HG02885 (cell line): Measurements from ENCODE around the gene GNAL.

Source experiments
- ATAC-seq: cut with Tn5 transposase; IDR thresholded peaks from one replicate; pipeline ENCODE4 v1.9.1; 2021; ENCODE audit warnings: mild to moderate bottlenecking; ENCODE audit not compliant: unreplicated experiment, poor library complexity

Gene GNAL

GRCh38 chr18:11757084-11757590 is 68.1 kb downstream of the GNAL start:
- no peak for ATAC-seq

DNA sequence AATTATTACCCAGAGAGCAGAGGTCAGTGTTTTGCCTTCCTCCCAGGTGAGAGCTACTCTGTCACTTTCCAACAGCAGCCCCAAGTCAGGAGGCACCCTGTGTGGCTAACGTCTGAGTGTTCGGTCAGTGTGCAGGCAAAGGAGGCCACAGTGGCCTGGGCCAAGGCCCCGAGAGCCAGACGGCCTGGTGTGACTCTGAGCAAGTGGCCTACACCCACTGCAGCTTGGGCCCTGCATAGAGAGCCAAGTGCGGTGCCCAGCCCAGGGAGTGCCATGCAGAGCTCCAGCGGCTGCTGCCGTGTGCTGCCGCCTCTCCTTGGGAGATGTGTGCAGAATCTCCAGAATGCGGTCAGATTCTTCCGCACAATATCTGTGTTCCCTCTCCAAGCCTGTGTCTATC is 70.4 kb downstream of the GNAL start:
- ATAC-seq = no peak

DNA sequence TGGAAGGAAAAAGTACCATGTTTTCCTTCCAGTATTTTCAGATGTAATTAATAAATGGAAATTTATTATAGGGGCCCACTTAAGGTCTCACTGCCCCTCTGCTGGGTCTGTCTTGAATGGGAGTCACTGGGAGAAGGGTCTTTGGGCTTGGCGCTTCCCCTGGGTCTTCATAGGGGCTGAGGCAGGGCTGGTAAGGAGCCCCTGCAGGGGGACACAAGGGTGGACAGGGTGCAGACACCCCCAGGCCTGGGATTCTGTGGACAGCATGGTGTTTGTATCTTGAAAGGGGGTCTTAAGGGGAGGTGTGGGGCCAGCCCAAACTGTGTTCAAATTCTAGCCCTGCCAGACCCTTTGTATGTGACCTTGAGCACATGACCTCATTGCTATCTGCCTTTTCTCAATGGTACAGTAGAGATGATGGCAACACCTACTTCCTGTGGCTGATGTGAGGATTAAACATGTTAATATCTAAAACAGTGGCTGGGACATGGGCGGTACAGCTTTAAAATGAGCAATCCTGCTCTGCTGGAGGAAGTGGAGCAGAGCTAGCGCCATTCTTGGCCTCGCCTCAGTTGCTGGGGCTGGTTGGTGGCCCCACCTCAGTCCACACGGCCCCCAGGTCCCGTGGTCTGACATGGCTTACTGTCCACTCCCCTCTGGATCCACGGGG is 71.6 kb downstream of the GNAL start:
- no peak for ATAC-seq

DNA sequence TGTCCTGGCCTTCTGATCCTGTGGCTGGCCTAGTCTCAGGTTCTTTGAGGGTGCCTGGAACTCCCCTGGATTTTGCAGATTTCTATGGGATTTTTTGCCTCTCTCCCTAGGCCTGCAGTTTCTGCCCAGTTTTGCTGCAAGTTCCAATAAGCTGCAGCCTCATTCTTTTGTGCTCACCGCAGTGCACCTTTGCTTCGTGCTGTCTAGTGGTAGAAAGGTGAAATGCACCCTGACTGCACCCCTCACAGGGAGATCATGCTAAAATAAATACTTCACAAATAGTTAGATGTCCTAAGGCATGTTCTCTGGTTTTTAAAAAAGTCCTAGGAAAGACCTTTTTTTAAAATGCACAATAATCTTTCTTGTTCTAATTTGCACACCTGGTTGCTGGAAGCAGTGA is 72.5 kb downstream of the GNAL start:
- ATAC-seq = no peak

GRCh38 chr18:11762429-11762828 is 73.4 kb downstream of the GNAL start:
- ATAC-seq = no peak

GRCh38 chr18:11767329-11767728 is 78.3 kb downstream of the GNAL start:
- no peak for ATAC-seq

GRCh38 chr18:11767935-11768334 is 78.9 kb downstream of the GNAL start:
- no peak for ATAC-seq

- no peak for ATAC-seq
Measured at GRCh38 chr18:11775436-11776174, 86.5 kb downstream of the GNAL start.

GRCh38 chr18:11780042-11780441 is 91.0 kb downstream of the GNAL start:
- no peak for ATAC-seq

DNA sequence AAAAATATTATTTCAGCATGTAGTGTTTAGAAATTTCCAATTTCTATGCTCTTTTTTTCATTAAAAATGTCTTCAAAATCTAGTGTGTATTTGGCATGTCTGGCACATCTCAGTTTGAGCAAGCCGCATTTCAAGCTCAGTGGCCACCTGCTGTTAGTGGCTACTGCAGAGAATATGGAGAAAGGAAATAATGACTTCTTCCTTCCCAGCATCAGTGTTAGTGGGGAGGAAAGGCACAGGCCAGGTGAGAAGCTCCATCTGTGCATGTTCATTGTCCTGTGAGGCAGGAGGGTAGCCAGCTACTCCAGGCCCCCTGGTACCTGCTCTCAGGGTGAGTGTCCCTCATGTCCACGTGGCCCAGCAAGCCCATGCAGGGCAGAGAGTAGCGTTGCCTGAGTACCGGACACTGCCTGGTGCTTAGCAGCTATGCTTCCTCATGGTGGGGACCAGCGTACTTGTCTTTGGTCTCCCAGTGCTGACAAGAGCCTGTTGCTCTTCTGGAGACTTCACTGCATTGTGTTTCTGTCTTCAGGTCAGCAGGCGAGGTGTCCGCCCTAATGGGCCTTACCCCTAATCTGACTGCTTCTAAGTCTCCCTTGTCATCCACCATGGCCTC is 94.8 kb downstream of the GNAL start:
- ATAC-seq = no peak

DNA sequence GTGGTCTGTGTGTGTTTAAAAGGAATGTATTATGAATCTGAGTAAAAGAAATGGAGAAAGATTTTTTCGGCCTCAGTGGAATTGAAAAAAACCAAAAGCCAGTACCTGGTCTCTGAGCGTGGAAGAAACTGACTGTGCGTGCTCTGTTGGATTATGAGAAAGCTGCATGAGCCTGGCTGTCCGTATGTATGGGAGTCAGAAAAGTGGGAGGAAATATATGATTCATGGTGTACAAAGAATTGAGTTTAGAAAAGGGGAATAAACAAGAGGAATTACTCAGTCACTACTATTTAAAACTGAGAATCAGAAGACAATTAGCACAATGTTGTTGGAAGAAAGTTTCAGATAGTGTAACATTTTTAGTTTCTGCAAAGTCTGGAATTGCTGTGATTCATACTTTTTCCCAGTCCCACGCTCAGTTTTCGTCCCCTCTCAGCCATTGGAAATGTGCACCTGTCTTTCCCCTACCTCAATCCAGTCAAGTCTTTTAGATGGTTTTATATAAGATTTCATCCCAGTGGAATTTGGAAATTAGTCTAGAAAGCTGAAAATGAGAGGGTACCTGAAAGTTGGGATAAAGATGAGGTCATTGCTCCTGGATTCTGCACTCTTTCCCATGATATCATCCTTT is 95.7 kb downstream of the GNAL start:
- no peak for ATAC-seq

GRCh38 chr18:11785444-11786055 is 96.5 kb downstream of the GNAL start:
- no peak for ATAC-seq

DNA sequence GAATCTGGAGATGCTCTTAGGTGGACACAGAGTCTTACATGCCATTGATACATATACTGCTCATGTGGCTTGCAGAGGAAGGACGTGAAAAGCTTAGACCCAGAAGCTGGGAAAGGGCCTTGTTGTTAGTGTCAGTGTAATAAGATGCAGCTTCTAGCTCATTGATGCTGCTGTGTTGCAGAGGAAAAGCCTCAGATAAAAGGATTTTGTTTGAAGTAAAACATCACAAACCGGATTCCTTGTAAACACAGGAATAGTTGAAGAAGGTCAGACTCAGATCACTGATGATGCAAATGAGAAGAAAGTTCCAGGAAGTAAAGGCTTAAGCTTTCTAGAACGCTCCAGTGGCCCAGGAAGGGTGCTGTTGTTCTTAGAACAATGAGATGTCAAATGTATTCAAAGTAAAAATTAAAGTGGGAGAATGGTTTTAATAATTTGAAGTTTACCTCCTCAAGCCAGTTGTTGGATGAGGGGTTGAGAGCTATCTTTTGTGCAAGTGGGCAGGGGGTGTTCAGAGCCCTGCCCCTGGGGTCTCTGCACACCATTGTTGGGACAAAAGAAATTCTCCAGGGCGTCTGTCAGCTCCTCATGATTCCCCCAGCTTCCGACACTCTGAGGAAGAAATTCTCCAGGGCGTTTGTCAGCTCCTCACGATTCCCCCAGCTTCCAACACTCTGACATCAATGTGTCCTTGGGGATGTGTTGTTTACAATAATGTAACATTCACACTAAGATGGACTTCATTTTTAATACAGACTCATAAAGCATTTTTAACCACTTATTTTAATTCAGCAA is 100.8 kb downstream of the GNAL start:
- no peak for ATAC-seq

DNA sequence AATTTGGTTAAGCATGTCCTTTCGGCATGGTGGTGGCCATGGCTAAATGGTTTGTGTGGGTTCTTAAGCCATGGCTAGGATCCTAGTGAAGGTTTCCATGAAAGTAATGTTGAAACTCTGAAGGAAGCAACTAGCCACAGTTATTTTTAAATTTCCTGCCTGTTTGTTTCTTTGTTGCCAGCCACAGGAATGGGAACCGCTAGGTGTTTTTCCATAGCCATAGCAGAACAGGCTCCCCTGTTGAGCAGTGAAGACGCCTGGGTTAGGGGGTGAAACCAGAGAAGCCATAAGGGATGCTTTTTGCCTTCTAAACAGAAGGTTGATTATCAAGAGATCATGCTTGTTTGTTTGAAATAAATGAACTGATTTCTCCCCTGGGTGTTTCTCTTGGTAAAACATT is 102.1 kb downstream of the GNAL start:
- ATAC-seq = no peak

- ATAC-seq = no peak
Measured at GRCh38 chr18:11792632-11793031, 103.6 kb downstream of the GNAL start.

DNA sequence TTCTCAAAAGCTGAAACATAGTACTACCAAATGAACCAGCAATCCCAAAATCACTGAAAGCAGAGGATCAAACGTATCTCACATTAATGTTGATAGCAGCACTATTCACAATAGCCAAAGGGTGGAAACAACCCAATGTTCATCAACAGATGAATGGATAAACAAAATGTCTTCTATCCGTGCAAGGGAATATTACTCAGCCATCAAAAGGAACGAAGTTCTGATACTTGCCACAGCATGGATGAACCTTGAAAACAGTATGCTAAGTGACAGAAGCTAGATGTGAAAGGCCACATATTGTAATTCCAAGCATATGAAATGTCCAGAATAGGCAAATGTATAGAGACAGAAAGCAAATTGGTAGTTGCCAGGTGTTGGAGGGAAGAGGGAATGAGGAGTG is 105.1 kb downstream of the GNAL start:
- no peak for ATAC-seq

DNA sequence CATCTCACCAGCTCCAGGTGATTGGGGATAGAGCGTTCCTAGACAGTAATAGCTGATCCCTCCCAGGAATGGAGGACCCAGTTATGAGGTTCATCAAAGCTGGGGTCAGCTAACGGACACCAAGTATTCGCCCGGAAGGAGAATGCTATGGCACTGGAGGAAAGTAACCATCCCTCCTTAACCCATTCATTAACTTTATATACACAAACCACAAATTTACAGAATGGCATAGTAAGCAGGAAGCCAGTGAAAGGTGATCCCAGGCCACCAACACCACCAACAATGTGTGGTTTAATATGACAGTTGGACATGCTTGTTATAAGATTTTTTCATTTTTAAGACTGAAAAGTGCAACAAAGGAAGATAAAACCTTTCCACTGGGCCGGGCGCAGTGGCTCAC is 106.9 kb downstream of the GNAL start:
- ATAC-seq = no peak

DNA sequence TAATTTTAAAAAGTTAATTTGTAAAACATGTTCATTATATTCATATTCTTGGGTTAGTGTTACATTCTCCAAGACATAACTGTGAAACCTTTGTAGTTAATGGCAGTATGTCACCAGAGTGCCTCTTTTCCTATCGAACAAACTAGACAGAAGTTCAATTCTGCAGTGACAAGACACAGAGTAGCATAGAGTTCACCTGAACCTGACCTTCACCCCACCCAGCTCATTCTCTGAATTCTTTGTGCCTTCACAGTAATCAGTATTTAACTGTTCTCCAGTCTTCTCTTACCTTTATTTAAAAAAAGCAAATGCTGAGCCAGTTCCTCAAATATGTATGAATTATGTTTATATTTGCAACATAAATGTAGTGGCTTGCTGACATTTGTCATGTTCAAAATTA is 109.2 kb downstream of the GNAL start:
- no peak for ATAC-seq

GRCh38 chr18:11799066-11799465 is 110.0 kb downstream of the GNAL start:
- no peak for ATAC-seq
